H9 (cell line): ENCODE data around the gene GDPD4. TPM values are rescaled to one million over a fixed set of nuclear protein-coding genes. Genes with fewer than 3 reads are reported as not detected.
A peak's percentile ranks its signal among the peaks of the same experiment; 100 is the strongest.

Experiments
- DNase-seq: peaks from one replicate; pipeline ENCODE4 v3.0.0-alpha.2; 2017
- H2AFZ ChIP-seq: one replicate; pipeline ENCODE4 v1.6.1; 2013; ENCODE audit warnings: mild to moderate bottlenecking, low read length, control low read depth, moderate library complexity
- H2AK5ac ChIP-seq: 2 replicates; pipeline ENCODE4 v1.6.1; 2013; ENCODE audit warnings: low read length, control low read depth, mixed read lengths; ENCODE audit not compliant: insufficient read length
- H2BK120ac ChIP-seq: one replicate; pipeline ENCODE4 v1.6.1; 2013; ENCODE audit warnings: low read depth, mild to moderate bottlenecking, low read length, control low read depth, inconsistent platforms; ENCODE audit not compliant: poor library complexity, severe bottlenecking
- H2BK12ac ChIP-seq: 2 replicates; pipeline ENCODE4 v1.6.1; 2013; ENCODE audit warnings: low read length, control low read depth, mixed read lengths, low read depth; ENCODE audit not compliant: insufficient read length
- H2BK15ac ChIP-seq: 2 replicates; pipeline ENCODE4 v1.6.1; 2013; ENCODE audit warnings: low read depth, low read length, control low read depth
- H2BK20ac ChIP-seq: one replicate; pipeline ENCODE4 v1.6.1; 2013; ENCODE audit warnings: low read depth, mild to moderate bottlenecking, low read length, control low read depth, inconsistent platforms; ENCODE audit not compliant: poor library complexity, severe bottlenecking
- H2BK5ac ChIP-seq: 2 replicates; pipeline ENCODE4 v1.6.1; 2013; ENCODE audit warnings: low read length, control low read depth, mixed read lengths; ENCODE audit not compliant: insufficient read length
- H3K14ac ChIP-seq: 2 replicates; pipeline ENCODE4 v1.6.1; 2013; ENCODE audit warnings: low read length, control low read depth; ENCODE audit not compliant: insufficient read depth
- H3K18ac ChIP-seq: 2 replicates; pipeline ENCODE4 v1.6.1; 2013; ENCODE audit warnings: low read depth, mild to moderate bottlenecking, mixed read lengths, low read length, control low read depth; ENCODE audit not compliant: insufficient read length
- H3K23ac ChIP-seq: 2 replicates; pipeline ENCODE4 v1.6.1; 2013; ENCODE audit warnings: low read length, control low read depth, mixed read lengths, low read depth; ENCODE audit not compliant: insufficient read length
- H3K23me2 ChIP-seq: 2 replicates; pipeline ENCODE4 v1.6.1; 2013; ENCODE audit warnings: low read depth, mild to moderate bottlenecking, mixed read lengths, low read length, control low read depth; ENCODE audit not compliant: insufficient read length, poor library complexity, severe bottlenecking
- H3K27ac ChIP-seq: 2 replicates; pipeline ENCODE4 v1.5.1; 2013; ENCODE audit warnings: low read length, control low read depth, mixed read lengths, low read depth; ENCODE audit not compliant: insufficient read length
- H3K27me3 ChIP-seq: 2 replicates; pipeline ENCODE4 v1.6.1; 2013; ENCODE audit warnings: low read length, control low read depth, inconsistent platforms; ENCODE audit not compliant: insufficient read depth
- H3K4ac ChIP-seq: 2 replicates; pipeline ENCODE4 v1.6.1; 2013; ENCODE audit warnings: low read depth, mild to moderate bottlenecking, control low read depth, inconsistent platforms, low read length, moderate library complexity
- H3K4me1 ChIP-seq: 2 replicates; pipeline ENCODE4 v1.6.1; 2013; ENCODE audit warnings: low read length, control low read depth, inconsistent platforms; ENCODE audit not compliant: insufficient read depth
- H3K4me2 ChIP-seq: 2 replicates; pipeline ENCODE4 v1.6.1; 2013; ENCODE audit warnings: low read length, control low read depth, mixed read lengths; ENCODE audit not compliant: insufficient read length, insufficient read depth
- H3K56ac ChIP-seq: 2 replicates; pipeline ENCODE4 v1.6.1; 2013; ENCODE audit warnings: low read depth, mild to moderate bottlenecking, mixed read lengths, low read length, control low read depth; ENCODE audit not compliant: insufficient read length
- H3K79me1 ChIP-seq: 2 replicates; pipeline ENCODE4 v1.6.1; 2013; ENCODE audit warnings: low read depth, mild to moderate bottlenecking, moderate library complexity, low read length, control low read depth, inconsistent platforms; ENCODE audit not compliant: insufficient read depth, poor library complexity, severe bottlenecking
- H3K79me2 ChIP-seq: 2 replicates; pipeline ENCODE4 v1.6.1; 2013; ENCODE audit warnings: low read length, control low read depth, inconsistent platforms; ENCODE audit not compliant: insufficient read depth
- H3K9ac ChIP-seq: 2 replicates; pipeline ENCODE4 v1.6.1; 2013; ENCODE audit warnings: low read length, control low read depth, mixed read lengths; ENCODE audit not compliant: insufficient read length; ENCODE audit errors: extremely low read depth
- H3K9me3 ChIP-seq: one replicate; pipeline ENCODE4 v1.6.1; 2013; ENCODE audit warnings: low read depth, low read length, inconsistent platforms; ENCODE audit not compliant: control insufficient read depth
- H3T11ph ChIP-seq: one replicate; pipeline ENCODE4 v1.6.1; 2013; ENCODE audit warnings: mild to moderate bottlenecking, low read length, control low read depth, inconsistent platforms
- H4K20me1 ChIP-seq: one replicate; pipeline ENCODE4 v1.6.1; 2013; ENCODE audit not compliant: control insufficient read depth, insufficient read length, insufficient read depth
- H4K5ac ChIP-seq: 2 replicates; pipeline ENCODE4 v1.6.1; 2013; ENCODE audit warnings: low read depth, mild to moderate bottlenecking, mixed read lengths, low read length, control low read depth; ENCODE audit not compliant: insufficient read length
- H4K8ac ChIP-seq: replicated peaks from 2 replicates; pipeline ENCODE4 v1.6.1; 2013; ENCODE audit warnings: low read length, control low read depth, mixed read lengths, low read depth; ENCODE audit not compliant: insufficient read length
- H4K91ac ChIP-seq: 2 replicates; pipeline ENCODE4 v1.6.1; 2013; ENCODE audit warnings: low read depth, mild to moderate bottlenecking, moderate library complexity, mixed read lengths, low read length, control low read depth; ENCODE audit not compliant: insufficient read length
- H3K27ac Mint-ChIP-seq, 3 experiments: 2 replicates in 2 of 3; 3 replicates in 1 of 3; pipeline ENCODE4 v1.8.0; 2020 to 2021; ENCODE audit warnings: mixed read lengths in 3 of 3, mild to moderate bottlenecking in 1 of 3, moderate library complexity in 1 of 3
- H3K27me3 Mint-ChIP-seq: 2 replicates; pipeline ENCODE4 v1.8.0; 2021; ENCODE audit warnings: low read depth, mild to moderate bottlenecking, moderate library complexity, mixed read lengths
- H3K36me3 Mint-ChIP-seq, 3 experiments: 2 replicates in 2 of 3; 3 replicates in 1 of 3; pipeline ENCODE4 v1.8.0; 2020 to 2021; ENCODE audit warnings: low read depth in 3 of 3, mixed read lengths in 3 of 3; ENCODE audit not compliant: insufficient read depth in 1 of 3
- H3K4me1 Mint-ChIP-seq, 2 experiments: 2 replicates each; pipeline ENCODE4 v1.8.0; 2020; ENCODE audit warnings: mixed read lengths in 2 of 2
- H3K4me3 Mint-ChIP-seq, 2 experiments: 2 replicates in 1 of 2; 3 replicates in 1 of 2; pipeline ENCODE4 v1.8.0; 2020 to 2021; ENCODE audit warnings: mild to moderate bottlenecking in 2 of 2, mixed read lengths in 2 of 2, moderate library complexity in 1 of 2
- H3K9me3 Mint-ChIP-seq, 2 experiments: 2 replicates in 1 of 2; 3 replicates in 1 of 2; pipeline ENCODE4 v1.8.0; 2020; ENCODE audit warnings: mild to moderate bottlenecking in 2 of 2, mixed read lengths in 2 of 2, moderate library complexity in 1 of 2
- WGBS: extraction: QIAGEN DNeasy Blood & Tissue Kit; methylation state at CpG from one replicate; pipeline ENCODE4 v1.1.7; 2013; ENCODE audit warnings: missing lambda C conversion rate, low lambda C conversion rate, mixed read lengths; ENCODE audit not compliant: insufficient read length; ENCODE audit errors: extremely low coverage; 5-methylcytosine and 5-hydroxymethylcytosine counted together
- total RNA-seq: library from RNA; stranded (reverse); gene quantifications from 2 replicates; pipeline ENCODE4 v1.2.1, GENCODE V29; 2021
- TF ChIP-seq, protein P1 (sequence below): fragments of 200-600 bp; sonication (generic); conservative IDR thresholded peaks from 3 replicates; pipeline ENCODE4 v1.8.0; 2021; ENCODE audit warnings: antibody characterized with exemption, mild to moderate bottlenecking

The GDPD4 gene
- total RNA-seq, 1 experiment from 2014 or later, result not detected

DNA sequence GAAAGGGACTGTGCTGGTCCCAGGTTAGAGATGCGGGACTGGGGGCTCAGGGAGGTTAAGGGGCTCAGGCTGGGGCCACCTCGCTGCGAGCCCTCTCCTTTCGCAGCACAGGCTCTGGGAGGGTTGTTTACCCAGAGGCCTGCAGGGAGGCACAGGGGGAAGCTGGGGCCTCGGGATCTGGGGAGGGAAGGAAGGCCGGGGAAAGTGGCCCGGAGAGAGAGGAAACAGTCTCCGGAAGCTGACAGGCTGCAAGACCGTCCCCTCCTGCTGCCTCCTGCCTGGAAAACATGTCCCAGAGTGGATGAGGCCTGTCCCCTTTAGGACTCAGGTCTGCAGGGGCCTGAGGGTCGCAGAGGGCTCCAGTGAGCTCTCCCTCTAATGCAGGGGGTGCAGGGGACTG, 128.0 kb downstream of the GDPD4 start:
- H3K9ac ChIP-seq, result no peak overlapping the region
- WGBS, result no CpG with 5 or more reads among the region's 10 CpGs
- no peak overlapping the region for H4K91ac ChIP-seq
- peaks cover 17% of the 10 kb centered on the region; the same call in 1 of the 2 replicates for H3K4me1 ChIP-seq
- no peak overlapping the region for H2AFZ ChIP-seq
- no peak overlapping the region for H4K8ac ChIP-seq
- no peaks in the 10 kb centered on the region for H3K23me2 ChIP-seq
- Mint-ChIP-seq H3K9me3 (peaks cover 0 to 2% of the 10 kb centered on the region in 2 experiments; a peak in 2 of 5 replicates), H3K4me1 (peaks cover 69 to 71% of the 10 kb centered on the region in 2 experiments), H3K27ac (no peak overlapping the region), H3K27me3 (no peaks in the 10 kb centered on the region; the same call in none of the 2 replicates), H3K36me3 (peaks cover 0 to 3% (median 0%) of the 10 kb centered on the region in 3 experiments; a peak in 4 of 7 replicates), H3K4me3 (no peak overlapping the region; a peak in 1 of 5 replicates)
- no peak overlapping the region for H3K4me2 ChIP-seq
- H3K23ac ChIP-seq, result no peak overlapping the region
- H3K79me1 ChIP-seq, result no peaks in the 10 kb centered on the region
- no peak overlapping the region for H3K56ac ChIP-seq
- H2BK12ac ChIP-seq, result no peak overlapping the region
- H2BK120ac ChIP-seq, result no peak overlapping the region
- H2BK20ac ChIP-seq, result no peak overlapping the region
- H3K14ac ChIP-seq, result 0 out of 2 replicates have a peak overlapping the region, but pooled peaks have one; percentile 32
- no peak overlapping the region for H3K4ac ChIP-seq
- H3K18ac ChIP-seq, result no peak overlapping the region
- H3K79me2 ChIP-seq, result no peaks in the 10 kb centered on the region
- no peaks in the 10 kb centered on the region for H3K9me3 ChIP-seq
- H2AK5ac ChIP-seq, result no peak overlapping the region
- DNase-seq, result no peak
- H3T11ph ChIP-seq, result no peak overlapping the region
- TF ChIP-seq, protein P1, sequence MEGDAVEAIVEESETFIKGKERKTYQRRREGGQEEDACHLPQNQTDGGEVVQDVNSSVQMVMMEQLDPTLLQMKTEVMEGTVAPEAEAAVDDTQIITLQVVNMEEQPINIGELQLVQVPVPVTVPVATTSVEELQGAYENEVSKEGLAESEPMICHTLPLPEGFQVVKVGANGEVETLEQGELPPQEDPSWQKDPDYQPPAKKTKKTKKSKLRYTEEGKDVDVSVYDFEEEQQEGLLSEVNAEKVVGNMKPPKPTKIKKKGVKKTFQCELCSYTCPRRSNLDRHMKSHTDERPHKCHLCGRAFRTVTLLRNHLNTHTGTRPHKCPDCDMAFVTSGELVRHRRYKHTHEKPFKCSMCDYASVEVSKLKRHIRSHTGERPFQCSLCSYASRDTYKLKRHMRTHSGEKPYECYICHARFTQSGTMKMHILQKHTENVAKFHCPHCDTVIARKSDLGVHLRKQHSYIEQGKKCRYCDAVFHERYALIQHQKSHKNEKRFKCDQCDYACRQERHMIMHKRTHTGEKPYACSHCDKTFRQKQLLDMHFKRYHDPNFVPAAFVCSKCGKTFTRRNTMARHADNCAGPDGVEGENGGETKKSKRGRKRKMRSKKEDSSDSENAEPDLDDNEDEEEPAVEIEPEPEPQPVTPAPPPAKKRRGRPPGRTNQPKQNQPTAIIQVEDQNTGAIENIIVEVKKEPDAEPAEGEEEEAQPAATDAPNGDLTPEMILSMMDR, result no peak
- H3K27me3 ChIP-seq, result peaks cover 2% of the 10 kb centered on the region; the same call in 1 of the 2 replicates
- no peak overlapping the region for H3K27ac ChIP-seq
- no peak overlapping the region for H4K5ac ChIP-seq
- H4K20me1 ChIP-seq, result no peaks in the 10 kb centered on the region
- no peak overlapping the region for H2BK15ac ChIP-seq
- no peak overlapping the region for H2BK5ac ChIP-seq
